Kidney (tissue), 14 donors: ENCODE measurements around the gene PCDHB2. TPM values are rescaled to one million over a fixed set of nuclear protein-coding genes. Genes with fewer than 3 reads are reported as not detected.
A peak's percentile ranks its signal among the peaks of the same experiment; 100 is the strongest.

ENCODE experiments used
- DNase-seq, 5 donors: peaks; one replicate each; pipeline ENCODE4 v3.0.0-alpha.2; 2013 to 2020
- FAIRE-seq: peaks from 2 replicates; lab custom pipeline; 2012; peaks lifted over from hg19 to GRCh38; lab: Jason Lieb, UNC
- H3K27ac ChIP-seq, 2 donors: one replicate each; pipeline ENCODE4 v1.7.0; 2013; ENCODE audit warnings: low read depth in 2 of 2, low read length in 2 of 2, inconsistent platforms in 1 of 2
- H3K27me3 ChIP-seq: one replicate; pipeline ENCODE4 v1.7.1; 2013; ENCODE audit warnings: low read length, inconsistent platforms; ENCODE audit not compliant: control insufficient read depth, insufficient read depth
- H3K36me3 ChIP-seq, 3 donors: one replicate each; pipeline versions ENCODE4 v1.7.0 to v1.7.1; 2013; ENCODE audit warnings: low read length in 3 of 3, control low read depth in 1 of 3, inconsistent platforms in 1 of 3; ENCODE audit not compliant: insufficient read depth in 3 of 3, control insufficient read depth in 2 of 3
- H3K4me1 ChIP-seq, 3 donors: one replicate each; pipeline versions ENCODE4 v1.7.0 to v1.7.1; 2013; ENCODE audit warnings: low read length in 3 of 3, inconsistent platforms in 1 of 3, low read depth in 1 of 3; ENCODE audit not compliant: control insufficient read depth in 2 of 3, insufficient read depth in 2 of 3
- H3K4me3 ChIP-seq, 3 donors: one replicate each; pipeline versions ENCODE4 v1.7.0 to v1.8.1; 2013; ENCODE audit warnings: low read length in 3 of 3, control low read depth in 1 of 3, inconsistent platforms in 1 of 3
- H3K9ac ChIP-seq, 3 donors: one replicate each; pipeline versions ENCODE4 v1.7.0 to v1.7.1; 2013; ENCODE audit warnings: low read length in 3 of 3, control low read depth in 1 of 3, inconsistent platforms in 1 of 3
- H3K9me3 ChIP-seq, 3 donors: one replicate each; pipeline versions ENCODE4 v1.7.0 to v1.7.1; 2013; ENCODE audit warnings: low read length in 3 of 3, control low read depth in 1 of 3, inconsistent platforms in 1 of 3; ENCODE audit not compliant: control insufficient read depth in 2 of 3, insufficient read depth in 1 of 3
- intact Hi-C: fragments of 100-400 bp; cut with DNase I; formaldehyde crosslinking; loops from one replicate; pipeline ENCODE4 v1.11.1; 2022
- polyA plus RNA-seq: library from polyadenylated mRNA; stranded (reverse); fragments of 350-450 nt; fragmentation: Illumina TruSeq; extraction: RNeasy Lipid Tissue Mini Kit (QIAGEN cat#74804); gene quantifications from one replicate; pipeline ENCODE4 v1.2.3, GENCODE V29; 2014; ENCODE audit warnings: low read depth, low replicate concordance; ENCODE audit not compliant: insufficient read depth
- total RNA-seq: library from RNA; stranded (reverse); fragmentation: NEBNext Ultra II Directional; extraction: Animal tissue kit (Norgen Biotek cat#: 25700); gene quantifications from one replicate; pipeline ENCODE4 v1.2.1, GENCODE V29; 2021
- TF ChIP-seq, protein P1 (sequence below): IDR thresholded peaks from 3 replicates; pipeline ENCODE4 v1.5.1; 2012; ENCODE audit warnings: mild to moderate bottlenecking, moderate library complexity, borderline replicate concordance; ENCODE audit not compliant: insufficient read depth; ENCODE audit errors: extremely low read depth
- donor health status: control.
- donor health status: control.
- donor health status: control.
- donor health status: control.
- donor health status: control.
- donor health status: DM: yes; HTN: yes; CAD: no.
- donor health status: Normal renal cell carcinoma (clear cell type).

Gene PCDHB2
- total and polyA plus RNA-seq, 2 donors from 2014 or later: 2.2 to 2.9 TPM

DNA sequence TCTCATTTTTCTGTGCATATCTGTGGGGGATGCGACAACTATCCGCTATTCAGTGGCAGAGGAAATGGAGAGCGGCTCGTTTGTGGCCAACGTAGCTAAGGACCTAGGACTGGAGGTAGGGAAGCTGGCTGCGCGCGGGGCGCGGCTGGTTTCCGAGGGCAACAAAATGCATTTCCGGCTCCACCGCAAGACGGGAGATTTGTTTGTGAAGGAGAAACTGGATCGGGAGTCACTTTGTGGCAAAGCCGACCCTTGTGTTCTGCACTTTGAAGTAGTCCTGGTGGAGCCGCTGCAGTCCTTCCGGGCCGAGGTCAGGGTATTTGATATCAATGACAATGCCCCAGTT, 42.9 kb upstream of the PCDHB2 start:
- Histone ChIP-seq H3K9me3 (no peaks in the 10 kb centered on the region), H3K9ac (peak overlapping the region in 2 of 3 donors; percentile 31 to 49), H3K4me3 (peak overlapping the region; percentile 71 to 80 (median 78)), H3K4me1 (no peaks in the 10 kb centered on the region), H3K36me3 (no peaks in the 10 kb centered on the region), H3K27ac (no peak overlapping the region), H3K27me3 (no peaks in the 10 kb centered on the region)
- intact Hi-C loops: no loop called here
- no peak for FAIRE-seq
- peak in 1 of 5 donors; percentile 20 for DNase-seq
- TF ChIP-seq, protein P1, sequence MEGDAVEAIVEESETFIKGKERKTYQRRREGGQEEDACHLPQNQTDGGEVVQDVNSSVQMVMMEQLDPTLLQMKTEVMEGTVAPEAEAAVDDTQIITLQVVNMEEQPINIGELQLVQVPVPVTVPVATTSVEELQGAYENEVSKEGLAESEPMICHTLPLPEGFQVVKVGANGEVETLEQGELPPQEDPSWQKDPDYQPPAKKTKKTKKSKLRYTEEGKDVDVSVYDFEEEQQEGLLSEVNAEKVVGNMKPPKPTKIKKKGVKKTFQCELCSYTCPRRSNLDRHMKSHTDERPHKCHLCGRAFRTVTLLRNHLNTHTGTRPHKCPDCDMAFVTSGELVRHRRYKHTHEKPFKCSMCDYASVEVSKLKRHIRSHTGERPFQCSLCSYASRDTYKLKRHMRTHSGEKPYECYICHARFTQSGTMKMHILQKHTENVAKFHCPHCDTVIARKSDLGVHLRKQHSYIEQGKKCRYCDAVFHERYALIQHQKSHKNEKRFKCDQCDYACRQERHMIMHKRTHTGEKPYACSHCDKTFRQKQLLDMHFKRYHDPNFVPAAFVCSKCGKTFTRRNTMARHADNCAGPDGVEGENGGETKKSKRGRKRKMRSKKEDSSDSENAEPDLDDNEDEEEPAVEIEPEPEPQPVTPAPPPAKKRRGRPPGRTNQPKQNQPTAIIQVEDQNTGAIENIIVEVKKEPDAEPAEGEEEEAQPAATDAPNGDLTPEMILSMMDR: no peak

DNA sequence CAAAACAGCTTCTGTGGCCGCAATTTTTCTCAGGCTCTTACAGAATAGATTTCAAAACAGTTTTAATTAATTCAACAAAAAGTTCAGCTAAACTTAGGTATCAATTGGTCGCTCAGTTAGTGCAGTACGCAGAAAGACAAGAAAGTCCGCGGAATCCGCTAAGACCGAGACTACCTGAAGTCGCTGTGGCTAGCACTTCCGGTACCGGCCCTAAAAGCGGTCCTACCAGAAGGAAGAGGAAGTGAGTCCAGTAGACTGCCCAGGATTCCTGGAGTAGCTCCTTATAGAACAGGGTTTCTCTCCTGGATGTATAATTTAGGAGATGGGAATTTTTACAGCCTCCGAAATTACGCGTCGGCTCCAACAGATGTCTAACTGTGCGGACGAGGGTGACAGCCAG, 16.6 kb upstream of the PCDHB2 start:
- TF ChIP-seq, protein P1: no peak

DNA sequence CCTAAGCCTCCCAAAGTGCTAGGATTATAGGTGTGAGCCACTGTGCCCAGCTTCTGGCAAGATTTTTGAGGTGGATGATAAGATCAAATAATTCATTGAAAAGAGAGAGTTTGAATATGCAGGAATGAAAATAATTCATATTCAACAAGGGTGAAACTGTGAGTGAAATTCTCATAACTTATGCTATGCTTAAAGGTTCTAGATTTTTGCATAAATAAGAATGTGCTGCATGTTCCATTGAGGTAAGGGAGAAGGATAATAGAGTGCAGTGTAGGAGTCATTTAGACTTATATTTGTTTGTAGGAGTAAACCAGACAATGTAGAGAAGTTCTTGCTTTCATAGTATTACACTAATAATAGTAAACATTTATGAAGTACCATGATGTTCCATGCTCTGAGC, 12.2 kb upstream of the PCDHB2 start:
- Histone ChIP-seq H3K36me3 (no peaks in the 10 kb centered on the region), H3K9ac (no peak overlapping the region), H3K4me1 (no peaks in the 10 kb centered on the region), H3K9me3 (peaks cover 0 to 13% (median 1%) of the 10 kb centered on the region in 3 donors), H3K4me3 (no peak overlapping the region), H3K27ac (no peak overlapping the region), H3K27me3 (no peaks in the 10 kb centered on the region)
- TF ChIP-seq, protein P1: no peak
- intact Hi-C loops: no loop called here
- FAIRE-seq (no peak), DNase-seq (no peak)

More for the DNA sequence above, 16.6 kb upstream of the PCDHB2 start:
- Histone ChIP-seq H3K36me3 (no peaks in the 10 kb centered on the region), H3K9ac (no peak overlapping the region), H3K9me3 (peaks cover 0 to 3% (median 0%) of the 10 kb centered on the region in 3 donors), H3K4me1 (no peaks in the 10 kb centered on the region), H3K27ac (no peak overlapping the region), H3K4me3 (peak overlapping the region in 1 of 3 donors; percentile 21), H3K27me3 (no peaks in the 10 kb centered on the region)
- no peak for FAIRE-seq
- DNase-seq: no peak
- intact Hi-C loops: no loop called here

DNA sequence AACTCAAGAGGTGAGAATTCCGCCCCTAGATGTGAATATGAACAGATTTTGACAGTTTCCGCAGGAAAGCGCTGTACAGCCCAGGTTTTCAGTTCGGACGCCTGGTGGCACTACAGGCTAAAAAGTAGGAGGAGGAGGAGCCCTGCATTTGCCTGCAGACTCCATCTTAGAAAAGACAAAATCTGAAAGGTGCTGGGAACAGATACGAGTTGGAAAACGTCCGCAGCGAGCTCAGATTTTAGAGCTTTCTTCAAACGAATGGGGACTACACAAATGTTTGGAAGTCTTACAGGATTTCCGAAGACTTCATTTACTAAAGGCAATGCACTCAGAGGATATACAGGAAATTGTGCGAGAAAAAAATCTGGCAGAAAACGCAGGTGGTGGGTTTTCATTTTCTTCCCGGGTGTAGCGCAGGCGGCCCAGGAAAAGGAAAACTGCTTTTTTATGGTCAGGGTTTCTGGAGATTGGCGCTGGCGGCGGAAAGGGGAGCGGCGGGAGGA, 9.9 kb upstream of the PCDHB2 start:
- Histone ChIP-seq H3K27me3 (no peaks in the 10 kb centered on the region), H3K4me1 (no peaks in the 10 kb centered on the region), H3K27ac (peak overlapping the region in 1 of 2 donors; percentile 57), H3K36me3 (no peaks in the 10 kb centered on the region), H3K9ac (peak overlapping the region in 2 of 3 donors; percentile 17 to 34), H3K9me3 (peaks cover 0 to 21% (median 1%) of the 10 kb centered on the region in 3 donors), H3K4me3 (peak overlapping the region; percentile 55 to 72 (median 63))
- TF ChIP-seq, protein P1: peak; percentile 57
- peak in 3 of 5 donors; percentile 51 to 67 (median 63) for DNase-seq
- peak; percentile 15 for FAIRE-seq
- intact Hi-C loops: no loop called here
